ENCODE measurements around the gene RRP12. TPM values are rescaled to one million over a fixed set of nuclear protein-coding genes. Genes with fewer than 3 reads are reported as not detected.

Gene RRP12
- total RNA-seq, 4 donors from 2014 or later: 14.8 to 27.6 (median 25.0) TPM

GRCh38 chr10:97381626-97382025 is 19.5 kb downstream of the RRP12 start:
- Histone ChIP-seq H3K9me3 (no peaks in the 10 kb centered on the region), H3K27ac (no peak overlapping the region), H3K4me3 (no peak overlapping the region), H3K4me1 (no peaks in the 10 kb centered on the region), H3K36me3 (no peaks in the 10 kb centered on the region), H3K27me3 (no peaks in the 10 kb centered on the region)
- intact Hi-C loops (cut with DNase I; ENCODE audit: low total_unique reads): no loop called here
- TF ChIP-seq CTCF (IDR thresholded peaks at IDR 0.05): no peak
- TF ChIP-seq POLR2A (IDR thresholded peaks at IDR 0.05): no peak
- DNase-seq: no peak

GRCh38 chr10:97380516-97380915 is 20.6 kb downstream of the RRP12 start:
- no peaks in the 10 kb centered on the region for H3K36me3 ChIP-seq

DNA sequence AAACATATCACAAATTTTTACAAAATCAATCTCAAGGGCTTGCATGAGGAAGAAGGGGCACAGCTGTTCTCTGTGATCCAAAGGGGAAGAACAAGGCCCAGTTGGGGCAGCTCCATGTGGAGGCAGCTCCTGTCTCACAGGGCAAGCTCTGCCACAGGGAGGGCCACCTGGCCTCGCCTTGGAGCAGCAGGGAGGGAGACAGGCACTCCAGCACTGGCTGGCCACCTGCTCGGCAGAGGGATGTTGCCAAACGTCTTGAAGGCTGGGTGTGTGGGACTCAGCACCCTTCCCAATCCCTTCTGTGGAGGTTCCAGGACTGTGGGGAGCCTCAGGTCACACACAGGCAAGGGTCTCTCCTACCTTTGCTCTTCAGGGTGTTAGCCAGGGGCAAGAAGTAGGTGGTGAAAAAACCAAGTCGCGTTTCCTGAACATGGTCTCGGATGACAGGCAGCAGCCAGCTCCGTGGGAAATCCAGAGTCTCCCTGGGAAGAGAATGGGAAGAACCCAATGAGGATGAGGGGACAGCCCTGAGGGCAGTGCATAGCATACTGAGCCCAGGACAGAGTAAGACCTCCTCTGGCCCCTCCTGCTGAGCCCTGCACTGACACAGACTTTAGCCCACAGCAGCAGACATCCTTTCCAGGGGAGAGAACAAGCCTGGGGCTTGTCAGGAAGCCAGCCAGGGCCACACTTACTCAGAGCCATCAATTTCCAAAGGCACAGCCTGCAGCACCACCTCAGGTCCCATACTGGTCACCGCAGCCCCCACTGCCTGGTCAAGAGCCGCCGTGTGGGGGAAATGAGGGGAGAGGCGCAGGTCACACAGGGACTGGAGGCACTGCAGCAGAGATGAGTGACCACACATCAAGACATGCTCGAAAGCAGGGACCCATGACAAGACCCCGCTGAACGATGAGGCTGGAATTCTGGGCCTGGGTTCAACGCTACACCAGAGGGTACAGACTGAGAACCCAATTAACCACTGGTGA is 21.9 kb downstream of the RRP12 start:
- intact Hi-C loops (cut with DNase I; ENCODE audit: low total_unique reads): no loop called here

More at GRCh38 chr10:97380516-97380915, 20.6 kb downstream of the RRP12 start:
- Histone ChIP-seq H3K27me3 (no peaks in the 10 kb centered on the region), H3K4me3 (no peak overlapping the region), H3K4me1 (no peaks in the 10 kb centered on the region), H3K27ac (no peak overlapping the region), H3K9me3 (no peaks in the 10 kb centered on the region)
- TF ChIP-seq POLR2A (IDR thresholded peaks at IDR 0.05) (no peak), CTCF (IDR thresholded peaks at IDR 0.05) (no peak)
- DNase-seq: no peak
- intact Hi-C loops (cut with DNase I; ENCODE audit: low total_unique reads): no loop called here

DNA sequence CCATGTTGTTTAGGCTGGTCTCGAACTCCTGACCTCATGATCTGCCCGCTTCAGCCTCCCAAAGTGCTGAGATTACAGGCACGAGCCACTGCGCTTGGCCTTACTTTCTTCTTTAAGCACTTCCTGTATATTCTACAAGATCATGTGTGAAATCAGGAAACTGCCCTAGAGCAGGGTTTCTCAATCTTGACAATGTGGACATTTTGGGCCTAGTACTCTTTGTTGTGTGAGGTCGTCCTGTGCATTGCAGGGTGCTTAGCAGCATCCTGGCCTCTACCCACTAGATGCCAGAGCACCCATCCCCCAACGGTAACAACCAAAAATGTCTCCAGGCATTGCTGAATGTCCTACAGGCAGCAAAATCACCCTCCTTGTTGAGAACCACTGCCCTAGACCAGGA is 24.7 kb downstream of the RRP12 start:
- DNase-seq: no peak
- no peaks in the 10 kb centered on the region for H3K9me3 ChIP-seq
- H3K27me3 ChIP-seq: no peaks in the 10 kb centered on the region
- intact Hi-C loops (cut with DNase I; ENCODE audit: low total_unique reads): no loop called here
- H3K27ac ChIP-seq: no peak overlapping the region
- no peaks in the 10 kb centered on the region for H3K36me3 ChIP-seq
- no peak overlapping the region for H3K4me3 ChIP-seq
- no peaks in the 10 kb centered on the region for H3K4me1 ChIP-seq
- TF ChIP-seq CTCF (IDR thresholded peaks at IDR 0.05) (no peak), POLR2A (IDR thresholded peaks at IDR 0.05) (no peak)

More for the DNA sequence above, 21.9 kb downstream of the RRP12 start:
- TF ChIP-seq POLR2A (IDR thresholded peaks at IDR 0.05): no peak
- Histone ChIP-seq H3K27ac (no peak overlapping the region), H3K27me3 (no peaks in the 10 kb centered on the region), H3K9me3 (no peaks in the 10 kb centered on the region), H3K4me1 (no peaks in the 10 kb centered on the region), H3K36me3 (no peaks in the 10 kb centered on the region), H3K4me3 (no peak overlapping the region)
- no peak for DNase-seq

DNA sequence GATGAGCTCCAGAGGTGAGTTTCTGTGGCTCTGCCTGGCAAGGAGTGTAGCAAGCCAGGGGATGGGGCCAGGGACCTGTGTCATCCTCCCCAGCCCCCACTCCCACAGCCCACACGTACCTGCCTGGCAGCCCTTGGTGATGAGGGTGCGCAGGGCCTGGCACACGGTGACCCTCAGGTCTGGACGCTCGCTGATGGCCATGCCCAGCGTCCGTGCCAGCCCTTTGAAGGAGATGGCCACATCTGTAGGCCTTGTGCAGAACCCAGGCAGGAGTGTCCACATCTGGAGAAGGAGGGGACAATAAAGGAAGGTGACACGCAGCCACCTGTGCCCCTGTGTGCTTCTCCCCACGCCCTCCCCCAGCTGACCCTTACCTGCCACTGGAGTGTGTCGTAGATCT is 27.7 kb downstream of the RRP12 start:
- intact Hi-C loops (cut with DNase I; ENCODE audit: low total_unique reads): no loop called here
- H3K27me3 ChIP-seq: no peaks in the 10 kb centered on the region
- H3K27ac ChIP-seq: no peak overlapping the region
- no peaks in the 10 kb centered on the region for H3K9me3 ChIP-seq
- no peaks in the 10 kb centered on the region for H3K36me3 ChIP-seq
- TF ChIP-seq POLR2A (IDR thresholded peaks at IDR 0.05) (no peak), CTCF (IDR thresholded peaks at IDR 0.05) (no peak)
- no peak for DNase-seq
- H3K4me3 ChIP-seq: no peak overlapping the region
- no peaks in the 10 kb centered on the region for H3K4me1 ChIP-seq

All from uterus (tissue), 4 donors.